HCT116 (cell line): ENCODE measurements around the gene SLC10A3. TPM values are rescaled to one million over a fixed set of nuclear protein-coding genes. Genes with fewer than 3 reads are reported as not detected.

Source experiments
- ATAC-seq: fragments of 200-7000 bp; cut with Tn5 transposase; 2 replicates; pipeline ENCODE4 v1.9.1; 2020; ENCODE audit warnings: mild to moderate bottlenecking, moderate library complexity
- BruUV-seq: library from RNA; stranded (reverse); fragments of 400-500 nt; replicated peaks from 2 replicates; lab custom pipeline; 2021; lab: Mats Ljungman, UMichigan
- CTCF ChIA-PET: fragments of 300-600 bp; sonication (Branson Sonifier 250); formaldehyde crosslinking; loops from one replicate; lab custom pipeline; 2021; ENCODE audit warnings: antibody characterized with exemption; lab: Charles Lee
- POLR2A ChIA-PET: fragments of 300-600, 350-600 bp; sonication (Branson Sonifier 250); formaldehyde crosslinking; loops from one replicate; lab custom pipeline; 2021; ENCODE audit warnings: antibody characterized with exemption; lab: Charles Lee
- RAD21 ChIA-PET, 2 experiments: fragments of 300-600 bp; sonication (Branson Sonifier 250); formaldehyde crosslinking; loops; one replicate each; lab custom pipeline; 2023; ENCODE audit warnings: low total read pairs in 2 of 2; ENCODE audit not compliant: uncharacterized antibody in 2 of 2, unreplicated experiment in 2 of 2, low non-redundant PET in 1 of 2; lab: Charles Lee
- DNase-seq: peaks from one replicate; pipeline ENCODE4 v3.0.0-alpha.2; 2010; ENCODE audit warnings: low read depth, low spot score
- H2AFZ ChIP-seq: fragments of 200-600 bp; shearing (Covaris generic), sonication (generic); 2 replicates; pipeline ENCODE4 v1.6.1; 2017; ENCODE audit warnings: low read depth, mixed run types, mixed read lengths, antibody characterized with exemption, low read length; ENCODE audit not compliant: poor library complexity, severe bottlenecking
- H3K27ac ChIP-seq: 2 replicates; pipeline ENCODE4 v1.5.1; 2012; ENCODE audit warnings: low read depth, low read length
- H3K27me3 ChIP-seq: fragments of 200-600 bp; sonication (generic); 2 replicates; pipeline ENCODE4 v1.6.1; 2016; ENCODE audit warnings: mixed run types, low read length, mixed read lengths; ENCODE audit not compliant: insufficient read depth
- H3K36me3 ChIP-seq, 2 experiments: fragments of 200-500 bp in 1 of 2; fragments of 200-600 bp in 1 of 2; sonication (Bioruptor generic) in 1 of 2; sonication (generic) in 1 of 2; 2 replicates each; pipeline versions ENCODE4 v1.5.1 to v1.6.1; 2014 to 2016; ENCODE audit warnings: low read length in 2 of 2, inconsistent platforms in 1 of 2, mixed read lengths in 1 of 2, mixed run types in 1 of 2; ENCODE audit not compliant: insufficient read depth in 2 of 2, control insufficient read depth in 1 of 2
- H3K4me1 ChIP-seq, 2 experiments: fragments of 200-600 bp in 1 of 2; sonication (generic) in 1 of 2; 2 replicates each; pipeline versions ENCODE4 v1.5.1 to v1.6.1; 2012 to 2017; ENCODE audit warnings: low read length in 2 of 2, inconsistent platforms in 1 of 2, mild to moderate bottlenecking in 1 of 2, mixed read lengths in 1 of 2, mixed run types in 1 of 2, moderate library complexity in 1 of 2; ENCODE audit not compliant: insufficient read depth in 2 of 2, control insufficient read depth in 1 of 2
- H3K4me2 ChIP-seq: fragments of 200-600 bp; sonication (generic); 2 replicates; pipeline ENCODE4 v1.6.1; 2017; ENCODE audit warnings: mixed run types, low read length, mixed read lengths
- H3K4me3 ChIP-seq, 2 experiments: fragments of 200-600 bp in 1 of 2; sonication (generic) in 1 of 2; replicated peaks in 1 of 2; 2 replicates each; pipeline ENCODE4 v1.5.1; 2011 to 2016; ENCODE audit warnings: low read length in 2 of 2, control low read depth in 1 of 2, low read depth in 1 of 2, mild to moderate bottlenecking in 1 of 2, mixed read lengths in 1 of 2, mixed run types in 1 of 2
- H3K79me2 ChIP-seq: fragments of 200-600 bp; sonication (generic); 2 replicates; pipeline ENCODE4 v1.6.1; 2017; ENCODE audit warnings: mild to moderate bottlenecking, mixed run types, low read length, moderate library complexity, mixed read lengths; ENCODE audit not compliant: insufficient read depth
- H3K9ac ChIP-seq: fragments of 200-600 bp; sonication (generic); 2 replicates; pipeline ENCODE4 v1.6.1; 2016; ENCODE audit warnings: low read length, mixed read lengths
- H3K9me2 ChIP-seq: fragments of 200-600 bp; sonication (generic), shearing (Covaris generic); 2 replicates; pipeline ENCODE4 v1.6.1; 2017; ENCODE audit warnings: mixed run types, mild to moderate bottlenecking, moderate library complexity; ENCODE audit not compliant: insufficient read depth
- H3K9me3 ChIP-seq, 2 experiments: fragments of 200-500 bp in 1 of 2; fragments of 200-600 bp in 1 of 2; sonication (Bioruptor generic) in 1 of 2; sonication (generic) in 1 of 2; 2 replicates each; pipeline ENCODE4 v1.6.1; 2014 to 2017; ENCODE audit warnings: low read length in 2 of 2, mixed read lengths in 2 of 2, inconsistent platforms in 1 of 2, low read depth in 1 of 2, mild to moderate bottlenecking in 1 of 2, mixed run types in 1 of 2, moderate library complexity in 1 of 2; ENCODE audit not compliant: control insufficient read depth in 1 of 2, insufficient read depth in 1 of 2
- H4K20me1 ChIP-seq: fragments of 200-600 bp; sonication (generic), shearing (Covaris generic); 2 replicates; pipeline ENCODE4 v1.6.1; 2017; ENCODE audit warnings: mixed run types, mild to moderate bottlenecking, moderate library complexity; ENCODE audit not compliant: insufficient read depth
- CBX3 ChIP-seq: IDR thresholded peaks from 2 replicates; pipeline ENCODE4 v1.6.1; 2012; ENCODE audit warnings: low read depth
- ELF1 ChIP-seq: IDR thresholded peaks from 2 replicates; pipeline ENCODE4 v1.6.1; 2012; ENCODE audit warnings: low read depth, borderline replicate concordance
- EZH2 ChIP-seq: fragments of 200-600 bp; sonication (generic); IDR thresholded peaks from 2 replicates; pipeline ENCODE4 v1.6.1; 2017; ENCODE audit warnings: antibody characterized with exemption, mixed run types
- FOSL1 ChIP-seq: IDR thresholded peaks from 2 replicates; pipeline ENCODE4 v1.6.1; 2012; ENCODE audit warnings: low read depth
- JUND ChIP-seq: IDR thresholded peaks from 2 replicates; pipeline ENCODE4 v1.6.1; 2012
- MAX ChIP-seq: IDR thresholded peaks from 2 replicates; pipeline ENCODE4 v1.6.1; 2012
- POLR2A ChIP-seq: IDR thresholded peaks from 2 replicates; pipeline ENCODE4 v1.7.0; 2011; ENCODE audit warnings: borderline replicate concordance; ENCODE audit not compliant: insufficient read depth, insufficient read length; ENCODE audit errors: extremely low read depth
- POLR2AphosphoS5 ChIP-seq: IDR thresholded peaks from 2 replicates; pipeline ENCODE4 v1.6.1; 2011; ENCODE audit warnings: mild to moderate bottlenecking, low read depth, low read length, moderate library complexity
- RAD21 ChIP-seq: IDR thresholded peaks from 2 replicates; pipeline ENCODE4 v1.6.1; 2012; ENCODE audit warnings: low read depth, mild to moderate bottlenecking
- TCF7L2 ChIP-seq: IDR thresholded peaks from 2 replicates; pipeline ENCODE4 v1.7.0; 2011; ENCODE audit warnings: borderline replicate concordance, inconsistent platforms; ENCODE audit not compliant: insufficient read depth, insufficient read length; ENCODE audit errors: extremely low read depth
- ZFX ChIP-seq: fragments of 450-650 bp; IDR thresholded peaks from 2 replicates; pipeline ENCODE4 v1.6.1; 2017
- intact Hi-C: fragments of 100-400 bp; cut with micrococcal nuclease; formaldehyde crosslinking; loops from 2 replicates; pipeline ENCODE4 v1.10.0; 2022
- total RNA-seq: library from RNA; stranded (reverse); gene quantifications from one replicate; pipeline ENCODE4 v1.2.1, GENCODE V29; 2021; ENCODE audit not compliant: unreplicated experiment
- TF ChIP-seq, protein P1 (sequence below): IDR thresholded peaks from 2 replicates; pipeline ENCODE4 v1.6.1; 2011; ENCODE audit warnings: mild to moderate bottlenecking, low read length, moderate library complexity; ENCODE audit not compliant: insufficient replicate concordance; ENCODE audit errors: extremely low read depth
- TF ChIP-seq, protein P2 (sequence below): IDR thresholded peaks from 2 replicates; pipeline ENCODE4 v1.6.1; 2012
- TF ChIP-seq, protein P3 (sequence below), 3 experiments: fragments of 200-600 bp in 1 of 3; sonication (generic) in 1 of 3; IDR thresholded peaks in 2 of 3; conservative IDR thresholded peaks in 1 of 3; 2 replicates each; pipeline ENCODE4 v1.5.1; 2012 to 2017; ENCODE audit warnings: low read depth in 2 of 3, low read length in 2 of 3, antibody characterized with exemption in 1 of 3, borderline replicate concordance in 1 of 3, control low read depth in 1 of 3, mild to moderate bottlenecking in 1 of 3, mixed read lengths in 1 of 3, mixed run types in 1 of 3, moderate library complexity in 1 of 3; ENCODE audit not compliant: insufficient read depth in 1 of 3

SLC10A3 gene
- total RNA-seq, 1 experiment from 2014 or later = 16.2 TPM

DNA sequence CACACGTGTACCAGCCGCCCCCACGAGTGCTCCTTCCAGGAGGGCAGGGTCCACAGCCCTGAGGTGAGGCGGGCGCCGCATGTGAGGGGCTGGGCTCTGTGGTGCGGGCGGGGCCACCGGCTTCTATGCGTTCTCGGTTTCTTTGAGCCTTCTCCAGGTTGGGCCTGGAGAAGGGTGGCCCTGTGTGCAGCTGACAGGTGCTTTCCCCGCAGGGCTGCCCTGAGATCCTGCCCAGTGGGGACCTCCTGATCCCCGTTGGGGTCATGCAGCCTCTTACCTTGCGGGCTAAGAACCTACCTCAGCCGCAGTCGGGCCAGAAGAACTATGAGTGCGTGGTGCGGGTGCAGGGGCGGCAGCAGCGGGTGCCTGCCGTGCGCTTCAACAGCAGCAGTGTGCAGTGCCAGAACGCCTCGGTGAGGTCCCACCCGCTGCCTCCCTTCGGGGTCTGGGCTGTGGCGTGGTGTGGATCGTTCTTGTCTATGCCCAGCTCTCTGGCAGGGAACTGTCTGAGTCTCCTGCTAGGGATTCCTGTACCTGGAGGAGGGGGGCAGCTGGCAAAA, 25.5 kb downstream of the SLC10A3 start:
- Histone ChIP-seq H3K4me2 (no peak overlapping the region), H3K27me3 (no peaks in the 10 kb centered on the region), H3K27ac (no peak overlapping the region), H3K4me3 (no peak overlapping the region), H4K20me1 (no peaks in the 10 kb centered on the region), H3K79me2 (peaks cover 9% of the 10 kb centered on the region), H3K4me1 (no peaks in the 10 kb centered on the region), H3K9ac (no peak overlapping the region), H2AFZ (no peak overlapping the region), H3K9me2 (no peaks in the 10 kb centered on the region), H3K9me3 (no peaks in the 10 kb centered on the region), H3K36me3 (peaks cover 2 to 4% of the 10 kb centered on the region in 2 experiments; a peak in 1 of 4 replicates)
- POLR2A ChIA-PET = no interaction called here
- ATAC-seq (no peak), DNase-seq (no peak)
- CTCF ChIA-PET = no interaction called here
- intact Hi-C loops = no loop called here
- no TSS peak for BruUV-seq
- no peak for TF ChIP-seq TCF7L2
- TF ChIP-seq POLR2AphosphoS5 = no peak
- no peak for TF ChIP-seq ZFX
- no peak for TF ChIP-seq JUND
- TF ChIP-seq EZH2 = no peak
- TF ChIP-seq ELF1 = no peak
- TF ChIP-seq, protein P1, sequence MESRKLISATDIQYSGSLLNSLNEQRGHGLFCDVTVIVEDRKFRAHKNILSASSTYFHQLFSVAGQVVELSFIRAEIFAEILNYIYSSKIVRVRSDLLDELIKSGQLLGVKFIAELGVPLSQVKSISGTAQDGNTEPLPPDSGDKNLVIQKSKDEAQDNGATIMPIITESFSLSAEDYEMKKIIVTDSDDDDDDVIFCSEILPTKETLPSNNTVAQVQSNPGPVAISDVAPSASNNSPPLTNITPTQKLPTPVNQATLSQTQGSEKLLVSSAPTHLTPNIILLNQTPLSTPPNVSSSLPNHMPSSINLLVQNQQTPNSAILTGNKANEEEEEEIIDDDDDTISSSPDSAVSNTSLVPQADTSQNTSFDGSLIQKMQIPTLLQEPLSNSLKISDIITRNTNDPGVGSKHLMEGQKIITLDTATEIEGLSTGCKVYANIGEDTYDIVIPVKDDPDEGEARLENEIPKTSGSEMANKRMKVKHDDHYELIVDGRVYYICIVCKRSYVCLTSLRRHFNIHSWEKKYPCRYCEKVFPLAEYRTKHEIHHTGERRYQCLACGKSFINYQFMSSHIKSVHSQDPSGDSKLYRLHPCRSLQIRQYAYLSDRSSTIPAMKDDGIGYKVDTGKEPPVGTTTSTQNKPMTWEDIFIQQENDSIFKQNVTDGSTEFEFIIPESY = no peak
- TF ChIP-seq MAX = no peak
- no peak for TF ChIP-seq FOSL1
- TF ChIP-seq, protein P2, sequence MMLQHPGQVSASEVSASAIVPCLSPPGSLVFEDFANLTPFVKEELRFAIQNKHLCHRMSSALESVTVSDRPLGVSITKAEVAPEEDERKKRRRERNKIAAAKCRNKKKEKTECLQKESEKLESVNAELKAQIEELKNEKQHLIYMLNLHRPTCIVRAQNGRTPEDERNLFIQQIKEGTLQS = no peak
- TF ChIP-seq, protein P3, sequence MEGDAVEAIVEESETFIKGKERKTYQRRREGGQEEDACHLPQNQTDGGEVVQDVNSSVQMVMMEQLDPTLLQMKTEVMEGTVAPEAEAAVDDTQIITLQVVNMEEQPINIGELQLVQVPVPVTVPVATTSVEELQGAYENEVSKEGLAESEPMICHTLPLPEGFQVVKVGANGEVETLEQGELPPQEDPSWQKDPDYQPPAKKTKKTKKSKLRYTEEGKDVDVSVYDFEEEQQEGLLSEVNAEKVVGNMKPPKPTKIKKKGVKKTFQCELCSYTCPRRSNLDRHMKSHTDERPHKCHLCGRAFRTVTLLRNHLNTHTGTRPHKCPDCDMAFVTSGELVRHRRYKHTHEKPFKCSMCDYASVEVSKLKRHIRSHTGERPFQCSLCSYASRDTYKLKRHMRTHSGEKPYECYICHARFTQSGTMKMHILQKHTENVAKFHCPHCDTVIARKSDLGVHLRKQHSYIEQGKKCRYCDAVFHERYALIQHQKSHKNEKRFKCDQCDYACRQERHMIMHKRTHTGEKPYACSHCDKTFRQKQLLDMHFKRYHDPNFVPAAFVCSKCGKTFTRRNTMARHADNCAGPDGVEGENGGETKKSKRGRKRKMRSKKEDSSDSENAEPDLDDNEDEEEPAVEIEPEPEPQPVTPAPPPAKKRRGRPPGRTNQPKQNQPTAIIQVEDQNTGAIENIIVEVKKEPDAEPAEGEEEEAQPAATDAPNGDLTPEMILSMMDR (IDR thresholded peaks at IDR 0.05 in 2 of 3, conservative IDR thresholded peaks at IDR 0.05 in 1 of 3; ENCODE audit: borderline replicate concordance in 1 of 3, insufficient read depth in 1 of 3, low read depth in 2 of 3, low read length in 2 of 3) = no peak
- no peak for TF ChIP-seq RAD21
- TF ChIP-seq POLR2A = no peak
- TF ChIP-seq CBX3 = no peak
- RAD21 ChIA-PET = no interaction called here
